HEK293T (cell line): ENCODE results near the gene PLEKHF1.

Experiments
- FOXM1 ChIP-seq: fragments of 450-650 bp; IDR thresholded peaks from 2 replicates; pipeline ENCODE4 v1.6.1; 2017; ENCODE audit warnings: mild to moderate bottlenecking, borderline replicate concordance
- SP1 ChIP-seq: fragments of 450-650 bp; IDR thresholded peaks from 2 replicates; pipeline ENCODE4 v1.6.1; 2017
- SUZ12 ChIP-seq: fragments of 450-650 bp; IDR thresholded peaks from 2 replicates; pipeline ENCODE4 v1.6.1; 2016; ENCODE audit warnings: mild to moderate bottlenecking

- TF ChIP-seq SUZ12 (no peak), FOXM1 (no peak), SP1 (no peak)
These were observed 14.4 kb downstream of the PLEKHF1 start for GRCh38 chr19:29679598-29680210.
